Measurements from ENCODE around the gene HNRNPC. TPM values are rescaled to one million over a fixed set of nuclear protein-coding genes. Genes with fewer than 3 reads are reported as not detected.

Gene HNRNPC
- total RNA-seq, 1 donor from 2014 or later: 683 TPM

- POLR2A ChIA-PET: interaction anchor here (0.6 to 3.5 kb wide), 3 partner anchors 9 to 211 kb away, joined by 3 to 16 read pairs (median 4); partner anchors contain the start of gene CHD8
- CTCF ChIA-PET: no interaction called here
- intact Hi-C loops (cut with micrococcal nuclease): loop anchor here (5.0 kb wide), 2 partner anchors 153 to 313 kb away; no protein-coding TSS in a partner anchor
- ATAC-seq (ENCODE audit: low read depth) (no peak), DNase-seq (no peak)
- TF ChIP-seq CTCF (IDR thresholded peaks at IDR 0.05): no peak
- Mint-ChIP-seq H3K4me3 (no peak overlapping the region), H3K36me3 (ENCODE audit: low read depth) (peaks cover 77% of the 10 kb centered on the region), H3K27ac (no peak overlapping the region), H3K27me3 (no peaks in the 10 kb centered on the region), H3K4me1 (peaks cover 32% of the 10 kb centered on the region), H3K9me3 (no peaks in the 10 kb centered on the region)
Observed at GRCh38 chr14:21244544-21244943, 24.7 kb downstream of the HNRNPC start.

- Mint-ChIP-seq H3K36me3 (ENCODE audit: low read depth) (peaks cover 76% of the 10 kb centered on the region), H3K27ac (no peak overlapping the region), H3K27me3 (no peaks in the 10 kb centered on the region), H3K4me3 (no peak overlapping the region), H3K9me3 (no peaks in the 10 kb centered on the region), H3K4me1 (peaks cover 48% of the 10 kb centered on the region)
- no peak for TF ChIP-seq CTCF (IDR thresholded peaks at IDR 0.05)
- intact Hi-C loops (cut with micrococcal nuclease): loop anchor here (1.0 to 5.0 kb wide), 5 partner anchors 13 to 316 kb away; partner anchors contain the start of gene SUPT16H
- CTCF ChIA-PET: interaction anchor here (0.6 to 0.9 kb wide), 2 partner anchors 143 to 145 kb away, joined by 3 read pairs; no protein-coding TSS in a partner anchor
- no peak for DNase-seq
- no peak for ATAC-seq (ENCODE audit: low read depth)
- POLR2A ChIA-PET: no interaction called here
Observed at GRCh38 chr14:21241218-21241819, 27.9 kb downstream of the HNRNPC start.

- ChIA-PET CTCF (interaction anchor here (1.4 kb wide), 1 partner anchor 20 kb away, joined by 3 read pairs; no protein-coding TSS in a partner anchor), POLR2A (no interaction called here)
- H3K4me1 Mint-ChIP-seq: peaks cover 52% of the 10 kb centered on the region
- intact Hi-C loops (cut with micrococcal nuclease): loop anchor here (2.0 to 5.0 kb wide), 4 partner anchors 14 to 317 kb away; no protein-coding TSS in a partner anchor
- peaks cover 74% of the 10 kb centered on the region for H3K36me3 Mint-ChIP-seq (ENCODE audit: low read depth)
- no peak overlapping the region for H3K27ac Mint-ChIP-seq
- H3K9me3 Mint-ChIP-seq: no peaks in the 10 kb centered on the region
- TF ChIP-seq CTCF (IDR thresholded peaks at IDR 0.05): no peak
- ATAC-seq (ENCODE audit: low read depth) (no peak), DNase-seq (no peak)
- no peak overlapping the region for H3K4me3 Mint-ChIP-seq
- H3K27me3 Mint-ChIP-seq: no peaks in the 10 kb centered on the region
Observed at GRCh38 chr14:21240417-21240816, 28.8 kb downstream of the HNRNPC start.

GRCh38 chr14:21238823-21239518, 30.3 kb downstream of the HNRNPC start:
- Mint-ChIP-seq H3K27me3 (no peaks in the 10 kb centered on the region), H3K9me3 (no peaks in the 10 kb centered on the region), H3K4me1 (peaks cover 62% of the 10 kb centered on the region), H3K27ac (peak overlapping the region; percentile 16), H3K36me3 (ENCODE audit: low read depth) (peaks cover 77% of the 10 kb centered on the region), H3K4me3 (no peak overlapping the region)
- no peak for ATAC-seq (ENCODE audit: low read depth)
- CTCF ChIA-PET: interaction anchor here (1.4 kb wide), 1 partner anchor 18 kb away, joined by 3 read pairs; no protein-coding TSS in a partner anchor
- no peak for TF ChIP-seq CTCF (IDR thresholded peaks at IDR 0.05)
- intact Hi-C loops (cut with micrococcal nuclease): no loop called here
- POLR2A ChIA-PET: interaction anchor here (0.6 to 0.7 kb wide), 3 partner anchors 27 to 175 kb away, joined by 3 read pairs; no protein-coding TSS in a partner anchor
- no peak for DNase-seq
